ENCODE results near the gene MVB12B.

The MVB12B gene

GRCh38 chr9:126334721-126335621, 8.3 kb downstream of the MVB12B start:
- no peak for DNase-seq

DNA sequence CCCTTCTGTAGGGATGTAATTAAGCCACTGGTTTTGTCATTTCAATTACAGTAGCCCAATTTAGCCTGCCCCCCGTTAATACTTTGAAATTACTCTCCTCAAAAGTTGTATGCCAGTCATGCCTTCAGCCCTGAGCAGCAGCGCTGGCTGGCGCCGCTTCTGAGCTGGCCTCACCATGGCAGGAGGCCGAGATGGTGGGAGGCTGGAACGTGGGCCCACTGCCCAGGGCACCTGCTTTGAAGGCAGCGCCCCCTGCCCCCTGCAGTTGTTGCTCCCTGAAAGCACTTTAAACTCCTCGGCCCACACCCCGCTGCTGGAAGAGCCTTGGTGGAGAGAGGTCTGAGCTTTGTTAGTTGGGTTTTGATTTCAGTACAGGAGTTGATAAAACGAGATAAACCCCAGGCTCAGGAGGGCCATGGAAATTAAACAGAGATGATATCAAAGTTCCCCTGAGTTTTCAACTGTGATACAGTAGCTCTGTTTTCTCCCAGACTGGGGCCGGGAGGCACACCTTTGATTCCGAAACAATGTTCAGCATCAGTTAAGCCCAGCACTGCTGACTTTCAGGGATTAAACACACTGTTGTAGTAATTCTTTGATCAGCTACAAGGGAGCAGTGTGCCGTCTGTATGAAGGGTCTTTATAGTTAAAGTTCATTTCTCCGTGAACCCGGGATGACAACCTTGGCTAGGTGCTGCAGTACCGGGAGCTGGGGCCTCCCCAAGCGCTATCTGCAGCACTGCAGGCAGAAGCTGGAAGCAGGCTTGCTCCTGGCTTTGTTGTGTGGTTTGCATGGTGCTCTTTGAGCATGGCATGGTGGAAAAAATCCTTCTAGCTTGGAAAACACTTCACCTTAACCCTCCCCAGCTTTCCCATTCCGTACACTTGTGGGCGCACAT, 9.5 kb downstream of the MVB12B start:
- DNase-seq, result no peak

- DNase-seq, result no peak
Observed at GRCh38 chr9:126336736-126337325, 10.2 kb downstream of the MVB12B start.

- DNase-seq, result no peak
Observed at GRCh38 chr9:126337729-126338372, 11.2 kb downstream of the MVB12B start.

GRCh38 chr9:126338945-126339344, 12.3 kb downstream of the MVB12B start:
- no peak for DNase-seq

DNA sequence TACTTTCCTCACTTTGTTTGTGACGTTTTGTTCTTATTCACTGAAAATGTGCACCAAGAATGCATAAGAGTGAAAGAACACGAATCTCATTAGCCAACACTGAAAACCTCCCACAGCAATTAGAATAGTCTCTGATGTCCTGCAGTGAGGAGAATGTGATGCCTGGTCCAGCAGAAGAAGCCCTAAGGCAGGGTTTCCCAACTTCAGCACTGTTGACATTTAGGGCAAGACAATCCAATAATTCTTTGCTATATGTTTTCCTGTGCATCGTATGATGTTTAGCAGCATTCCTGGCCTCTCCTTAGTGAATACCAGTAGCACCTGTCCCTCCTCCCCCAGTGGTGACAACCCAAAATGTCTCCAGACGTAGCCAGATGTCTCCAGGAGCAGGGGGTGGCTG, 14.8 kb downstream of the MVB12B start:
- DNase-seq, result no peak

GRCh38 chr9:126341902-126342301, 15.3 kb downstream of the MVB12B start:
- no peak for DNase-seq

DNA sequence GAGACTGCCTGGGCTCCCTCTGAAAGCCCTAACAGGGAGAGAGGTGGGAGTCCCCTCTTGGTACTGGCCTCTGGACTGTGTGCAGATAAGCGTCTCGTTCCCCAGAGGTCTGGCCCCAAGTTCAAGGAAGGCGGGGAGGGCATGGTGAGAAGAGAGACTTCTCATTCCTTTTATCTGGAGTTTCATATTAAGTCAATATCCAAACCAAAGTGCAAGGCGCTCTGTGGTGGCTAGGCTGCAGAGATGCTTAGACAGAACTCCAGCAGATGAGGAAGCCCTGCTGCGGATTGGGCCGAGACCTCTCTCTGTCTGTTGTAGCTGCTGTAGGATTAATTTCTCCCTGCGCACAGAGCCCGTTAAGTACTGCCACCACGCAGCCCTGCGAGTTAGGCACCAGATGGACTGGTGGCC, 16.0 kb downstream of the MVB12B start:
- DNase-seq, result no peak

DNA sequence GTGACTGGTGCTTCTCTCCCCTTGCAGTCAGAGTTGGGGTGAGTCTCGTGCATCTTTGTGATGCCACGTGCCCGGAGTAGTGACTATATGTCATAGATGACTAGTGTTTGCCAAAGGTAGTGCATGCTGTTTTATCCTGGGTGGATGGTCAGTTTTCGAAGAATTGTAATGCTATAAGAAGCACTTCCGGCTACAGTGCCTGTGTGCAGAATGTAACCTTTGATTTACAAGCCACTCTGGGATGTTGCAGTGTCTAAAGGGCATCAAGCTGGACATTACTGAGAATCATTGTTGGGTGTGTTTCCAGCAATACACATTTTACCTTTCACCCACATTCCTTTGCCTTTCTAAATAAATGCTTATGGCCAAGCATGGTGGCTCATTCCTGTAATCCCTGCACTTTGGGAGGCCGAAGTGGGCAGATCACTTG, 16.7 kb downstream of the MVB12B start:
- DNase-seq, result no peak

DNA sequence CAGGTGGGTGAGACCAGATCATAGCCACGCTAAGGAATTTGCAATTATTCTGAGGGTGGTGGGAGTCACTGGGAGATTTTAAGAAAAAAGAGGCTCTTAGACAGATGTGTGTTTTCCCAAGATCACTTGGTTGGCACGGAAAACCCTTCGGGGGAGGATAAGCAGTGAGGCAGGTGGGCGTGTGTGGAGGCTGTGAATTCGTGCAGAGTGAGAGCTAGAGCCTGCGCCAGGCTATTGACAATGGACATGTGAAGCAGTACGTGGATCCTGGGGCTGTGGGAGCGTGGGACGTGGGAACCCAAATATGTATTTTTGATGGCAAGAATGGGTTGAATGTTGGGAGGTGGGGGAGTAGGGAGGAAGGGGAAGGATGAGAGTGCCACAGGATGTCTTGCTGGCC, 19.4 kb downstream of the MVB12B start:
- no peak for DNase-seq

DNA sequence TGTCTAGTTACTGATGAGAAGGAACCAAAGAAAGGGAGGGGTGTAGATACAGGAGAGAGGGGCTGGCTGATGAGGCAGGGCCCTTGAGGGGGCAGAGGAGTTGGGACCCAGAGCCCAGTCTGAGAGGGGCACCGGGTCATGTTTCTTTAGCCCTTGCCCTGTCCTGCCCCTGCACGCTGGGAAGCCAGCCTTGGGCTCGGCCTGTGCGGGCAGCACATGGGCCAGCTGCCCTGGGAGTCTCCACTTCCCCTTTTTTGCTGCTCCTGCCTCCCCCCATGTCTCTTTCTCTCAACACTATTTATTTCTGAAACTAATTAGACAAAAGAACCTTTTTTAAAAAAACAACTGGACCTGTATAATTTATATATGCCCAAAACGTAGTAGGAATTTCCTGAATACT, 20.5 kb downstream of the MVB12B start:
- DNase-seq, result no peak

DNA sequence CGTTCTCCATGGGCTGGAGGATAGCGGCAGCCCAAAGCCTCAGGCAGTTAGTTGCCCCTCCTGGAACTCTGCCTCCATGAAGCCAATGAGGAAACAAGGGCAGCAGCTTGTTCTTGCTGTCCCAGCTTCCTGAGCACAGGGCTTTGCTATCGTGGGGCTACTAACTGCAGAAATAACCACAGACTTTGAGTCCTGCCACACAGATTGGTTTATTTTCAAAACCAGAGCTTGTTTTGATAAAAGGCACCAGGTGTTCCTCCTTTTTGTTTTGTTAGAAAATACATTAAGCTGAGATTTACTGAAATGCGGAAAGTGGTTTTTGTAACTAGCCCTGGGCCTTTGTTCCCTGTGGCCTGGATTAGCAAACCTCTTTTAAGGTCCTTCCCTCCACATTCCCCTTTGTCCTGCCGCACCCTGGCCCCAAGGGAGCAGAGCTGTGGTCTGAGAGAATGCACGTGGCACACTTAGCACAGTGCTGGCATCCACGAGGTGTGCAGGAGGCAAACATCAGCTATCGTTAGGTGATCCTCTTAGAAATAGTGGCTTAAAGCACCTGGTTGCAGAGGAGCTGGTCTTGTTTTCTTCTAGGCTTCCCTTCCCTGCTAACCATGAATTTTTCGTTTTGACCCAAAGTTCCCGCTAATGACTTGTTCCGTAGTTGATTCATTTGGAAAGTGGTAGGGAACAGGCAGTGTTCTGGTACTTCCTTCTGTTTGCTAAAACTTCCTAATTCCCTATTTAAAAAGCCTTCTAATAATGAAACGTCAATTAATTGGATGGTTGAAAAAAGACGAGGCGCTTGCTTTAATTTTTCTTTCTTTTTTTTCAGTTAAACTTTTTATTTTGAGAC, 21.5 kb downstream of the MVB12B start:
- no peak for DNase-seq

DNA sequence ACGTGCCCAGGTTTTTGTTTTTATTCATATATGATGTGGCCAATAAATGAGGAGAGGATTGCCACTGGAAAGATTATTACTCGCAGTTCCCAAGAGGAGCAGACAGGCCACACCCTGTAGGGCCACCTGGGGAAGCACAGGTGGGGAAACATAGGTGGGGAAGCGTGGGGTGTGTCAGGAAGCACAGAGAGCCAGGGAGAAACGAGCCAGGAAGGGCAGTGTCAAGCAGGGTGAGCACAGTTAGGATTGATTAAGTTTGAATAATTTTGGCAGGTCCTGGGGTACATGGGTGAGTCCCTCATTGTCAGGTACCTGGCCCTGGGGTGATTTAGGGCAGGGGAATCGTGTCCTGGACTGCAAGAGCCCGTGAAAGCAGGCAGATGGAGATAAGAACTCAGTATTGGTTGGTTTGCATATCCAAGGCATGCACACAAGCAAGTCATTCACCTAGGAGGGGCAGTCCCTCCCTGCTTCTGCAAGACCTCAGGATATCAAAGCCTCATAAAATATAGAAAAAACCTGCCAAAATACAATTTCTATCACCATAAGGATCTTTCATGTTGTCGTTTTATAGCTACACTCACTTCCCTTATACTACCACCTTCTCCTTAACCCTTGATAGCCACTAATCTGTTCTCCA, 22.4 kb downstream of the MVB12B start:
- no peak for DNase-seq

- DNase-seq, result no peak
Observed at GRCh38 chr9:126354887-126355770, 28.5 kb downstream of the MVB12B start.

GRCh38 chr9:126357074-126357473, 30.4 kb downstream of the MVB12B start:
- no peak for DNase-seq

DNA sequence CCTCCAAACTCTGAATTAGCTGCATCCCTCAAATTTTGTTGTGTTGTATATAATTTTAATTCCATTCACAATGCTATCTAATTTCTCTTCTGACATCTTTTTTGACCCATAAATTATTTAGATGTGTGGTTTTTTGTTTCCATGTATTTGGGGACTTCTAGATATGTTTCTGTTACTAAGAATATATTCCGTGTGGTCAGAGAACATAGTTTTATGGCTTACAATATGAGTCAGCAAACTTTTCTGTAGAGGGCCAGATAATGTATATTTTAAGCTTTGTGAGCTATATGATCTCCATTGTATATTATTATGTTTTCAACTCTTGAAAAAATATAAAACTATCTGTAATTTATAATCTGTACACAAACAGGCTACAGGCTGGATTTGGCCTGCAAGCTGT, 33.4 kb downstream of the MVB12B start:
- DNase-seq, result no peak

DNA sequence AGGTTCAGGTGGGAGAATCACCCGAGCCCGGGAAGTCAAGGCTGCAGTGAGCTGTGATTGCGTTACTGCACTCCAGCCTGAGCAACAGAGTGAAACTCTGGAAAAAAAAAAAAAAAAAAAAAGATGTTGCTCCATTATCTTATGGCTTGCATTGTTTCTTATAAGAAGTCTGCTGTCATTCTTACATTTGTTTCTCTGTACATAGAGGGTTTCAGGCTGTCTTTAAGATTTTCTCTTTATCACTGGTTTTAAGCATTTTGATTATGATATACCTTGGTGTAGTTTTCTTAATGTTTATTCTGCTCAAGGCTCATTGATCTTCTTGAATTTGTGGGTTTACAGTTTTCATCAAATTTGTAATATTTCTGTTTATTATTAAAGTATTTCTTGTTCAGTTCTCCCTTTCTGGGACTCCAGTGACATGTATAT, 35.2 kb downstream of the MVB12B start:
- no peak for DNase-seq

DNA sequence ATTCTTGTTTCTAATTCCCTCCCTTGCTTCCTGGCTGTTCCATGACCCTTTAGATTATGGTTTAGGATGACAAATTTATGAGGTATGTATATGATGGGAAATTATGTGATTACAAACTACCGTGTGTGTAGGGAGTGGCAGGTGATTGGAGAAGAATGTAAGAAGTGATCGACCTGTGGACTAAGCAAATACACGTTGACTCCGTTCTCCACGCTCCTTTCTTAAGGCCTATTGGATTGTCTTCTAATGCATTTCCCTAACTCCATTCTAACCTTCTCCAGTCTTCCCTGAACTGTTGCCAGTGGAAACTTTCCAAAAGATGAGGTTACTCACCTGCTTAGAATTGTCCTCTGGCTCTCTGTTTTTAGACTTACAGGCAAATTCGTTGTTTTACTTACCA, 36.6 kb downstream of the MVB12B start:
- no peak for DNase-seq

DNA sequence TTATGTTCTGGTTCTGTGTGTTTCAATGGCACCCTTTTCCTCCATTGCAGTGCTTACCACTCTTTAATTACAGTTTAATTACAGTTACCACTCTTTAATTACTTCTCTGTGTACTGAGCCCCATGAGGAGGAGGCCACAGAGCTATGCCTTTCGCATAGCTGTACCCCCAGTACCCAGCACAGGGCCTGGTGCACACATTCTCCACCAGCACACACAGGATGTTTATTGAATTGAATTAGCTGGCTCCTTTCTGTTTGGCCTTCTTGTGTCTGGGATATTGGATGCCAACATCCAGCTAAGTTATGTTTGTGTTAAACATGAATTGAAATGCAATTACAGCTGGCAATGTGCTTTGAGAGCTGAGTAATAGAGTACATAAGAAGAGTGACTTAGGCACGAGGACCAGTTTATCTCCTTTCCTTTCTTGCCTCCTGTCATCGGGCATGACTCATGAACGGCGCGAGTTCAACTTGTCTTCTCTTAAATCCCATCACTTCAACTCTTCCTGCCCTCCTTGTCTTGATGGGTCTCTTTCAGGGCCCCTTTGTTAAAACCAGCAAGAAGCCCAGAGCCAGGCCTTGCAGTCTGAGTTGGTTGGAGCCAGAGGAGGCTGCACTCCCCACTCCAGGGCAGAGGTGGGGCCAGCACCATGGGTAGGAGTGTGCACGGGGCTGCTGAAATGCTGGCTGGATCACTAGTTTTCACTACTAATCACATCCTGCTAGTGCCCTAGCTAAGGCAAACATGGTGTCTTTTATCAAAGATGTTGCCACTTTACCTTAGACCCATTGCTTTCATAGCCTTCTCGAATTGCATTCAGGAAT, 37.4 kb downstream of the MVB12B start:
- no peak for DNase-seq

Data from activated CD4-positive, alpha-beta T cell treated with anti-CD3 and anti-CD28 coated beads, Interleukin-2, amount 50 U/mL, for 16 hours (primary cell).